GM19099 (cell line): ENCODE data around the gene KDM5B.

Experiments used
- POLR2A ChIP-seq: IDR thresholded peaks from 3 replicates; pipeline ENCODE4 v1.6.1; 2011; ENCODE audit warnings: low read depth; ENCODE audit not compliant: insufficient read length; ENCODE audit errors: extremely low read depth

The KDM5B gene

DNA sequence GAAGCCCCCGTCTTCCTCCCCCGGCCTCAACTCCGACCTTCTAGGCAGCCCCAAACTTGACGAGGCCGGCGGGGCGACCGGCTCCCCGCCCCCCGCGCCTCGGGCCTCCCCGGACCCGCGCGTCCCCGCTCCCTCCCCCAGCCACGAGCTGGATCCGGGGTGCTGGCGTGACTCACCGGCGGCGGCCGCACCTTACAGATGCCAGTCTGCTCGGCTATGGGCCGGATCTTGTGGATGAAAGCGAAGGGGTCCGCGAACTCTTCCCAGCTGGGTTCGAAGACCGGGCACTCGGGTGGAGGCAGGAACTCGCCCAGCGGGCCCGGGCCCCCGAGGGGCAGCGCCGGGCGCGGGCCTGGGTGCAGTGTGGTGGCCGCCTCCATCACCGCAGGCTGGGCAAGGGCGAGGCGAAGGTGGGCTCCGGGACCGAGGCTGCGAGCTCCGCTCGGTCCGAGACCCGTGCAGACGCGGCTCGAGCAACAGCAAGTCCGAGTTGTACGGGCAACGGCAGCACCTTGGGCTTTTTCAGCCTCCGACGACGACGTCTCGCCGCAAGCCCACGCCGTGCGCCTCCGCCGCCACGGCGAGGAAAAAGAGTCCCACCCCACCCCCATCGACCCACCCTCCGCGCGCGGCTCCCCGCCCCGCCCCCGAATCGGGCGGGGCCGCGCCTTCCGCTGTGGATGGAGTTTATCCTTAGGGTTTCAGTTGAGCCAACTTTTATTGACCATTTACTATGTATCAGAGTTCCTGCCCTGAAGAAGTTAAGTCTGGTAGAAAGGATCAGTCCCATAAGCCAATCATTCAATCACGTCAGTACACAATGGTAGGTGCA is at the start of gene KDM5B:
Gene KDM5B (minus strand): TSS at position 496 of the 832 bp plus-strand sequence. CDS start 116 bp downstream, at position 380.
- peak; percentile 71 for TF ChIP-seq POLR2A

DNA sequence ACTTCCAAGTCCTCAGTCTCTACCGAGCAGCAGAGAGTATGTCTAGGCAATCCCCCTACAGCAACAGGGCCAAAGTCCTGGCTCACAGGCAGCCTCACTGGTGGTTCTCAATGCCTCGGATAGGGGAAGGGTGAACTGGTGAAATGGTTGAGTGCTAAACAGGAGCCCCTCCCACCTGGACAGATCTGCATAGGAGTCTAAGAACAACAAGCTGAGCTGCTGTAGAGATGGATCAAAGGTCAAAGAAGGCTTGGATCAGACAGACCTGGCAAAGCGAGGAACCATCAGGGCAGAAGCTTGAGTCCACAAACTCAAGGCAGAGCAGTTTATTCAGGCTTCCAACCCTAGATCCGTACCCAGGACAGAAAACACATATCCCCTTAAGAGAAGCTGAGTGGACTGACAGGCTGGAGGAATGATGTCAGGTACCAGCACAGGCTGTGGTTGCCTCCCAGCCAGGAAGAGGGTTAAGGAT is 49.0 kb upstream of the KDM5B start:
- no peak for TF ChIP-seq POLR2A

DNA sequence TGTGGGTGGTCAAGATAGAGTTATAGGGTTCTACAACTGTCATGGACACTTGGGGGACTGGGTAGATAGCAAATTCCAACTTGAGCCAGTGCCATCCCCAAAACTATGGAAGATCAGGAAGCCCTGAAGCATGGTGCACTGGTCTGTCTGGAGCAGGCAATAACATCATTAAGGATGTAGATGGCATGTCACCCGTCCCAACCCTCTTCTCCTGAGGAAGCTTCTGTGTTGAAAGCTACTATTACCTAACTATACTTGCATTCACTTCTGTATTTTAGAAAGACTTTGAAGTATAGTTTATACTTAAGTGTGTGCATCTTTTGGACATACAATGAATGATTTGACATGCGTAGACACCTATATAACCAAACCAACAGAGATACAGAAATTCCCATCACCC is 47.8 kb upstream of the KDM5B start:
- no peak for TF ChIP-seq POLR2A

DNA sequence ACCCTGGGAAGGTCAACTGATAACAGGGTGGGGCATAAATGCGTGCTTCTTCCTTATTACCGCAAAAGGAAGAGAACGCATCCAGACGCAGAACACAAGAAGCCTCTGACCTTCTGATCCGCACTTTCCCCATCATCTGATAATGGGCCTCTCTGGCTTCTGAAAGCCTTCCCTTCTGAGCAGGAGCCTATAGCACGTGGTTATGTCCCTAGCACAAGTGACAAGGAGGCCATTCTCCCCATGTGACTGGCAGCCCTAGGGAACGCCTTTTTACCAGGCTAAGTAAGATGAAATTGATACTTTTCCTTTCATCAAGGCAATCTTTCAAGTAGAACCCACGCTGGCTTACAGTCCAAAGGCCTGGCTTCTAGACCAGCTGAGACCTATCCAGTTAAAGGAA is 46.6 kb upstream of the KDM5B start:
- no peak for TF ChIP-seq POLR2A

DNA sequence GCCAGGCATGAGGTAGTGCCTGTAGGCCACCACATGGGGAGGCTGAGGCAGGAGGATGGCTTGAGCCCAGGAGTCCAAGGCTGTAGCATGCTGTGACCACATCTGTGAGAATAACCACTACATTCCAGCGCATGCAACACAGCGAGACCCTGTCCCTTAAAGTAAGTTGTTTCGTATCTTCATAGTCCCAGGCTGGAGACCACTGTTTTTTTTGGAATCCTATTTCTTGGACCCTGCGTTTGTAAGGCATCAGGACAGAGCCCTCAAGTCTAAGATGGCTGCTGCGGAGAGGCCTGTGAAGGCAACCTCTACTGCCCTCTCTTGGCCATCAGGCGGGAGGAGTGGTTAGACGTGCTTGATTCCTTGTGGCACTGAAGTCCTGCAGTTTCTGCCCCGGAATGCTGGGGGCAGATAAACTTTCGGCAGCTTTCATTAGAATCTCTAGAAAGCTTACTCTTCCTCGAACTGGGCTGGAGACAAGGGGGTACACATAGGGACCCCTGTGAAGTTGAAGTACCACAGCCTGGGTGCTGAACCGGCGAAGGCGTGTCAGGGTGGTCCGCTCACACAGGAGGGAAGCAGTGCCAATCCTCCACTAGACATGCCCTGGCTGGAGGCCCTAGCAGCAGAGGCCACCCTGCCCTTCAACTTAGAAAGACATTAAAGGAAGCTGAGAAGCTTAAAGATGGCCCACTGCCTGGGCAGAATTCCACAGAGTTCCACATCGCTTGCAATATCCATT is 44.1 kb upstream of the KDM5B start:
- TF ChIP-seq POLR2A = no peak

DNA sequence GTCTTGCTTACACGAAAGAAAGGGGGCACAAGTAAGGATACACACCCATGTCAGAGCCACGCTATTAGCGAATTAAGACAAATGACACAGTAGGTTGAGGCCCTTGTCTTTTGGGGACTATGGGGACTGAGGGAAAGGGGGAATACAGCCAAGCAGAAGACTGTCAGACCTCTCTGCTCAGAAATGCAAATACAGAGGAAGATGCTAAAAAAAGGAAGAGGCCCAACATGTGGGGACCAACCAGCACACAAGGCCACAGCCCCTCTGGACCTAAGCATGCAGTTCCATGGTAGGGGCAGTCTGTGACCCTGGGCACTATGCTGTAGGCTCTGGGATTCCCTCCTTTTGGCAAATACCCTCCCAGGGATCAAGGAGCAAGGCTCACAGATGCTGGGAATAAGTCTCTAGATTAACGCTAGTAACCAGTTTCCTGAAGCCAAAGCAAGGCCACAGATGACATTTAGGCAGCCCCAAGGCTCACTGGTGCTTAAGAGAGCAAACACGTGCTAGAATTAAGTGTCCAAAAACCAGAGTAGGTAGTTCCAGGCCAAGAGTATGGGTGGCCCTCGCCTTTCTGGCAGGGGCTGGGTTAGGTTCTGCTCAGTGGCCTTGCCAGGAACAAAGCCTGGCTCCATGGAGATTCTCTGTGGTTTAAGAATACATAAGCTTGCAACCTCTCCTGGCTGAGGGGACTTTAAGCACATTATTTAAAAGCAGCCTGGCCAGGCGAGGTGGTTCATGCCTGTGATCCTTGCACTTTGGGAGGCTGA is 42.6 kb upstream of the KDM5B start:
- no peak for TF ChIP-seq POLR2A

DNA sequence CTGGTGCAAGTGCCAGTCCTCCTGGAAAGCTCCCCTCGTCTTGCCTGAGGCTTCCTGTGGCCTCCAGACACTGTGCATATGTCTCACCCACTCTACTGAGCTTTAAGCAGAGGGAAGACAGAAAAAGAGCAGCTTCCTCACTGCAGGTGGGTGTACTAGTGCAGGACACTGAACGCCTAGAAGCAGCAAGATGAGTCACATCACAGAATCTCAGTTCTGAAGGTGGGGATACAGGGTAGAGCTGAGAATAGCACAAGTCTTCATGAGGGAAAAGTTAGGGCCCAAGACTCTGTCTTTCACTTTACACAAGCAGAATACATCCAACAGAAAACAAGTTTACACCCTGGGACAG is 39.9 kb upstream of the KDM5B start:
- no peak for TF ChIP-seq POLR2A

DNA sequence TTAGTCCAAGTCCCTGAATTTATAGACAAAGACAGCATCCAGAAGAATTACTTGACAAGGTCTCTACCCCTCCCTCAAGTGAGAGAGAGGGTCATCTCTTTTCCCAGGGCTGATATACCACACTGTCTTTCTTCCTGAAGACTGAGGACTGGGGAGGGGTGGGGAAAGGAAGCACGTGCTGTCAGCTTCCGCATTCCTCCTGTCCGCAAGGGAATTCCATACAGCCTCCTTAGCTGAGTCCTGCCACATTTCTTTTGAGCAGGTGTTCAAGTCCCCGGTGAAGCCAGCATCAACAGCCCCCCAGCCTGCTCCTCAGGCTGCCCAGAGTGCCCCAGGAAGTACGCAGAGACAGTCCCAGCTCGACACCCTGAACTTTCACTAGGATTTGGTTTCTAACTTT is 36.7 kb upstream of the KDM5B start:
- TF ChIP-seq POLR2A = no peak

DNA sequence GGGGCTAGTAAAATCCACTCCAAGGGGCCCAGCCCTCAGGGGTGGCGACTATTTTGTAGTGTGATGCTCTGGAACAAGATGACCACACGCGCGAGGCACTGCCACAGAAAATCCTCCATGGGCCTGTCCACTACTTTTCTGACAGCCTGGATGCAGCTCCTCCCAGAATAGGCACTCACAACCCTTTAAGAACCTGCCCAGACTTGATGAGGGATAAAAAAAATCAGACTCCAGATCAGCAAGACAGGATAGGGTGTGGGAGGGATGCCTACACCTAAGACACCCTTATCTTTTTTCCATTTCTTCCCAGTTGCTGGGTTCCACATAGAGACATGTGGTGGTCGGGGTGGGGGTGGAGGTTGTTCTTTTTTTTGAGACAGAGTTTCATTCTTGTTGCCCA is 36.0 kb upstream of the KDM5B start:
- TF ChIP-seq POLR2A = no peak

DNA sequence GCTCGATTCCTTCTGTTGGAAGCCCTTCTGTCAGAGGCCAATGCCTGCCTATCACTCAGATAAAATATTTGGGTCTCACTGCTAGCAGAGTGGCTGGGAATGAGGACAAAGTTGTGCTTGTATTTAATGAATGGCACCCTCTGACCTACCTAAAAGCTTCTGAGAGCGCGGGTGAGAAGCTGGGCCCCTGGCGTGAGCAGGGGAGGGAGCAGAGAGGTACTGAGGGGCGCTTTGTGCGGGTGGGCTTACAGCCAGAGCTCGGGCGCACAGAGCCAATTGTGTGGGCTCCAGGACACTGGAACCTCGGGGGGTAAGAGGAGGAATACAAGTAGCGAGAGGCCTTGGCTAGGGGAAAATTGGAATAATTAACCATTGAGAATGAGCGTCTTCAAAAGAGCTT is 34.9 kb upstream of the KDM5B start:
- TF ChIP-seq POLR2A = no peak

DNA sequence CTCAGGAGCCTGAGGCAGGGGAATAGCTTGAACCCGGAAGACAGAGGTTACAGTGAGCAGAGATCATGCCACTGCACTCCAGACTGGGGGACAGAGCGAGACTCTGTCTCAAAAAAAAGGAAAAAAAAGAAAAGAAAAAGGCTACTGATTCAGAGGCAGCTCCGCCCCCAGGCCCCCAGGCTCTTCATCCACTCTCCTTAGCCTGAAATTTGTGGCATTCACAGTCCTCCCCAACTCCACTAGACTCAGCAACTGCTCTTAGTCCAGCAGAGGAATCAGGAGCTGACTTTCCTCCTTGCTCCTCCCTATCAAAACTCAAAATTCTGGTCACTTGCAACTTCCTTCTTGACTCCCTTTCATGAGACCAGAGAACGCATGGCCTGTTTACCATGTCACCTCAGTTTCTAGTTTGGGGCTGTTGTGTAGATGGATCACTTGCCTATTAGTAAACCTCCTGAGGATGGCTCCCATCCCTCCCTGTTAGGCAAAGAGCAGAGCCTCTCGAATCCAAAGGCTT is 29.6 kb upstream of the KDM5B start:
- TF ChIP-seq POLR2A = no peak

DNA sequence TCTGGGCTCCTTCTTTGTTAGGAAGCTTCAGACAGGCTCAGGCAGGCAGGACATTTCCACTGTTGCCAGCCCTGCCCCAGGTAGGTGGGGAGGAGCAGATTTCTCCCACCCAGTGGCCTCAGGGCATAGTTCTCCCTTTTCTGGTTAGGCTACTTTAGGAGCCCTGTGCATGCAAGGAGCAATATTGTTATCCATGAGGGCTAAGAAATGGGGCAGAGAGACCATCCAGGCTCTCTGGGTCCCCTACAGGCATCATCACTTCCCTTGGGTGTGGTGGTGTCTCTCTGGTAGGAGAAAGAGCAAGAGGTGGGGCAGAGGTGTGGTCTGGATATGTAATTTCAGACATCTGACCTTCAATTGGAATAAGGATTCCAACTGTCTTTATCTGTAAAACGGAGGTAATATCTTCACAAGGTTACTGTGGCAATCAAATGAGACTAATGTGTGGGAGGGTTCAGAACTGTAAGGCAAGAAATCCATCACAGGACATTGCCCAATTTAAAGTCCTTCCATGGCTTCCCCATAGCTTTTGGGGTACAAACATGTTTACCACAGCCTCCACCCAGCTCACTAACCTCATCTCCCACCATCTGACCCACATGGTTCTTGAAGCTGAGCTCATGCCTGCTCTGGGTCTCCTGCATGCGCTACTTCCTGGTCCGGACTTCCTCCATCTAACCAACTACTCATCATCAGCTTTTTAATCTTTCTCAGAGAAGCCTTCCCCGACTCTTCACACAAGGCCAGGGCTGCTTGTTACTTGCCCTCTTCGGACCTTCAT is 28.6 kb upstream of the KDM5B start:
- TF ChIP-seq POLR2A = no peak

DNA sequence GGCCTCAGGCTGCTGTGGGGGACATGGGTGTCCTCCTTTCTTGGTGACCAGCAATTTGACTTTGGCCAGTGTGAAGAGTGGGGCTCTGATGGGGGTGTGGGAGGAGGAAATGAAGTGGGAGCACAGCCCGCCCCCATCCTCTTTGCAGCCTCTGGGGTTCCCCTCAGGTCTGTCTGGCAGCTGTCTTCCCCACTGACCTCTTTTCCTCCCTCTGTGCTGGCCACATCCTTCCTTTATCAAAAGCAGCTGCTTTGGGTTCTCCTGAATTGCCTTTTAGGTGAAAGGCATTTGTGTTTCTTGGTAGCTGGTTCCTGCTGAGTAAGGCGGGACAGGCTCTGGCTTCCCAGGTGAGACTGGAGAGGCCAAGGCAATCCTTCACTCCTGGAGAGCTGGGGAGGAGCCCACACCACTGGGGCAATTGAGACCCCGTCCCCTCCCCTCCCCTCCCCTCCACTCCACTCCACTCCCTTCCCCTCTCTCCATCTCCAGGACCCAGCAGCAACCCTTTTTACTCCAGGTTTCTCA is 27.4 kb upstream of the KDM5B start:
- TF ChIP-seq POLR2A = no peak

DNA sequence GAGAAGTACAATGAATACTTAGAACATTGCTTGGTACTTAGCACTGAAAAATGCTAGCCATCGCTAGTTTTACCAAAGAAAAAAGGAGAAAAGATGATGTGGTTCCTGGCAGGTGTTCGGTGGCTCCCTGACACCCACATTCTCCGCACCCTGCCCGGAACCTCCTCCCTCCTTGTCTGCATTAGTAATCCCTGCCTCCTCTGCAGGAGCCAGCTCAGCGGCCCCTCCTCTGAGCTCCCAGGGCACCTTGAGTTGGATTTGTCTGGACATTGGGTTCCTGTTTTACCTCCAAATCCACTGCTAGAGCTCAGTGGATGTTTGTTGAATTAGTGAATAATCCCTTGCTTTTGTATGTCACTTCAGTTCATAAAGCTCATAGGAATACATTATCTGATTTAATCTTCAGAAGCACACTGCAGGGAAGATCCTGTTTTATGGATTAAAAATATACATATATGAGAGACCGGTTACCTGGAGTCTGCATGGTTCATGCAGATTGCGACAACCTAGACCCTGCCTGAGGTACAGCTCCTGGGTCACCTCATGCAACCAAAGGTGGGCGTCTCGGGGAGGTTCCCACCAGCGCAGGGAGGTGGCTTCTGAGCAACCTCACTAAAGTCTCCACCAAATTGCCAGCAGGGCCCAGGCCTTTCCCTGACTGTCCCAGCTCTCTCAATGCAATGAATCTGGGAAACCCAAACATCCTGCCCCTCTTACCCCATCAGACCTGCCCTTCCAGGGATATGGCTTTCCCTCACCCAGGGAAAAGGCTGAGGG is 26.7 kb upstream of the KDM5B start:
- TF ChIP-seq POLR2A = no peak

DNA sequence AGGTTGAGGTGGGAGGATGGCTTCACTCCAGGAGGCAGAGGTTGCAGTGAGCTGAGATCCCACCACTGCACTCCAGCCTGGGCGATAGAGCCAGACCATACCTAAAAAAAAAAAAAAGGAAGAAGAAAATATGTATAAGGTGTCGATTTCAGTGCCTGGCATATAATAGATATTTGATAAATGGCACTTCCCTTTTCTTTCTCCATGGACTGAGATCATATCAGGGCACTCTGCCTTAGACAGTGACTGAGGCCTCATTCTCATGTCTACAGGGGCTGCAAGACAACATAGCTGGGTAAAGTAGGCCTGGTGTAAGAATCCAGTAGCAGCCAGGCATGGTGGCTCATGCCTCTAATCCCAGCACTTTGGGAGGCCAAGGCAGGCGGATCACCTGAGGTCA is 23.7 kb upstream of the KDM5B start:
- TF ChIP-seq POLR2A = no peak
